Esophagus squamous epithelium (tissue), 4 donors: Measurements from ENCODE around the gene APP.

Experiments
- CTCF ChIP-seq, 6 experiments: fragments of 450-650 bp in 4 of 6; fragments of 200-600 bp in 2 of 6; sonication (generic) in 2 of 6; IDR thresholded peaks; one replicate each; pipeline ENCODE4 v1.5.1; 2016 to 2019; ENCODE audit warnings: antibody characterized with exemption in 6 of 6, mild to moderate bottlenecking in 4 of 6, moderate library complexity in 4 of 6
- POLR2A ChIP-seq, 4 donors: fragments of 450-650 bp; IDR thresholded peaks; one replicate each; pipeline ENCODE4 v1.6.1; 2017; ENCODE audit warnings: antibody characterized with exemption in 4 of 4, mild to moderate bottlenecking in 4 of 4, moderate library complexity in 3 of 4

DNA sequence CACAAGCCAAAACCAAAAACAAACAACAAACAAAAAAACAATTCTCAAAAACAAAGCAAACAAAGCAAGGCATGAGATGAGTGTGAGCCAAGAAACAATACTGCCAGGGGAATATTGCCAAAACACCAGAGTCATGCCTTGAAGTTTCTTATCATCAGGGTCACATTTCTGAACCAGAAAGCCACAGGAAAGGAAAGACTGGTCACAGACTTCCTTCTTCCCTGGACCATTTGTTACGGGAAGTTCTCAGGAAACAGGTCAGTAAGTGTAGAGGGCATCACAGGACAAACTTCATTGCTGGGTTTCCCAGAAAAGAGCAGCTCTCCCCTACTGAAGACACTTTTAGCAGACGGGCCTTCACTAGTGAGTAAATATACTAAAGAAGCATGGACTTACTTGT is 244.6 kb downstream of the APP start:
- TF ChIP-seq CTCF (IDR thresholded peaks at IDR 0.05) = no peak
- TF ChIP-seq POLR2A (IDR thresholded peaks at IDR 0.05) = no peak
